ENCODE measurements around the gene CEP170B. TPM values are rescaled to one million over a fixed set of nuclear protein-coding genes. Genes with fewer than 3 reads are reported as not detected.

Gene CEP170B
- total and polyA plus RNA-seq, 2 of the 13 experiments (the other 11 are each of a cell fraction or from before 2014, with no cell fraction given): 4.3 to 8.8 TPM

GRCh38 chr14:104866451-104867370 is 1.6 kb downstream of the CEP170B start (continued):
- TF ChIP-seq ZNF687 (CRISPR knock-in tag; IDR thresholded peaks at IDR 0.05) (peak; percentile 67), ZNF639 (CRISPR knock-in tag; conservative IDR thresholded peaks at IDR 0.05) (no peak), BCL6 (CRISPR knock-in tag; IDR thresholded peaks at IDR 0.05) (no peak), RELA (CRISPR knock-in tag; IDR thresholded peaks at IDR 0.05) (no peak)
